DMS79 (cell line): ENCODE data around the gene LTB4R2.

Source experiments
- DNase-seq: peaks from one replicate; lab custom pipeline; 2025; lab: John Stamatoyannopoulos, UW

The LTB4R2 gene

GRCh38 chr14:24309538-24310264 lies at the start of gene LTB4R2:
TSS of gene LTB4R2 (plus strand) at chr14:24310140. CDS start at chr14:24310665, 525 bp downstream.
- peak; percentile 30 for DNase-seq

GRCh38 chr14:24260780-24261157 lies 49.2 kb upstream of the LTB4R2 start:
- DNase-seq, result no peak

GRCh38 chr14:24261256-24261968 lies 48.5 kb upstream of the LTB4R2 start:
- no peak for DNase-seq

- no peak for DNase-seq
Observed at GRCh38 chr14:24261969-24262327, 48.0 kb upstream of the LTB4R2 start.

- no peak for DNase-seq
Observed at GRCh38 chr14:24262821-24263733, 46.9 kb upstream of the LTB4R2 start, which contains the start of gene TGM1. TSS of gene TGM1 (minus strand) at chr14:24263177. CDS start at chr14:24262352, 825 bp downstream.

- no peak for DNase-seq
Observed at GRCh38 chr14:24263848-24264247, 46.1 kb upstream of the LTB4R2 start.

GRCh38 chr14:24264298-24264697 lies 45.6 kb upstream of the LTB4R2 start:
- no peak for DNase-seq

- no peak for DNase-seq
Observed at GRCh38 chr14:24266344-24267244, 43.3 kb upstream of the LTB4R2 start.

GRCh38 chr14:24267516-24267915 lies 42.4 kb upstream of the LTB4R2 start:
- DNase-seq, result no peak

GRCh38 chr14:24268225-24268624 lies 41.7 kb upstream of the LTB4R2 start:
- DNase-seq, result no peak

- no peak for DNase-seq
Observed at GRCh38 chr14:24269368-24269767, 40.6 kb upstream of the LTB4R2 start.

GRCh38 chr14:24269910-24270536 lies 39.9 kb upstream of the LTB4R2 start:
- DNase-seq, result no peak

- DNase-seq, result peak; percentile 60
Observed at GRCh38 chr14:24270537-24271133, 39.3 kb upstream of the LTB4R2 start.

- DNase-seq, result peak; percentile 91
Observed at GRCh38 chr14:24271134-24271833, 38.7 kb upstream of the LTB4R2 start, which contains the start of gene RABGGTA. TSS of gene RABGGTA (minus strand) at chr14:24271597. CDS start at chr14:24271115, 482 bp downstream.

- no peak for DNase-seq
Observed at GRCh38 chr14:24271834-24272263, 38.1 kb upstream of the LTB4R2 start.

GRCh38 chr14:24272467-24272866 lies 37.5 kb upstream of the LTB4R2 start:
- DNase-seq, result no peak

GRCh38 chr14:24273422-24273998 lies 36.4 kb upstream of the LTB4R2 start:
- DNase-seq, result no peak

- no peak for DNase-seq
Observed at GRCh38 chr14:24274101-24274543, 35.8 kb upstream of the LTB4R2 start.

GRCh38 chr14:24277071-24277470 lies 32.9 kb upstream of the LTB4R2 start:
- no peak for DNase-seq
